Epithelial cell of esophagus (primary cell): Measurements from ENCODE around the gene ANKMY1.

Source experiments
- DNase-seq: peaks from one replicate; pipeline ENCODE4 v3.0.0; 2010; ENCODE audit warnings: low read depth
- H3K4me3 ChIP-seq: 2 replicates; pipeline ENCODE4 v1.5.1; 2011; ENCODE audit warnings: mild to moderate bottlenecking, low read length, control low read depth
- CTCF ChIP-seq: IDR thresholded peaks from 2 replicates; pipeline ENCODE4 v1.5.1; 2011; ENCODE audit warnings: low read depth, mild to moderate bottlenecking, low read length, control low read depth, inconsistent platforms; ENCODE audit not compliant: insufficient read depth; ENCODE audit errors: missing control alignments

ANKMY1 gene

GRCh38 chr2:240593703-240594451, 36.1 kb upstream of the ANKMY1 start:
- no peak for TF ChIP-seq CTCF
- no peak overlapping the region for H3K4me3 ChIP-seq
- no peak for DNase-seq

GRCh38 chr2:240593026-240593702, 35.4 kb upstream of the ANKMY1 start:
- no peak overlapping the region for H3K4me3 ChIP-seq
- DNase-seq = no peak
- no peak for TF ChIP-seq CTCF

DNA sequence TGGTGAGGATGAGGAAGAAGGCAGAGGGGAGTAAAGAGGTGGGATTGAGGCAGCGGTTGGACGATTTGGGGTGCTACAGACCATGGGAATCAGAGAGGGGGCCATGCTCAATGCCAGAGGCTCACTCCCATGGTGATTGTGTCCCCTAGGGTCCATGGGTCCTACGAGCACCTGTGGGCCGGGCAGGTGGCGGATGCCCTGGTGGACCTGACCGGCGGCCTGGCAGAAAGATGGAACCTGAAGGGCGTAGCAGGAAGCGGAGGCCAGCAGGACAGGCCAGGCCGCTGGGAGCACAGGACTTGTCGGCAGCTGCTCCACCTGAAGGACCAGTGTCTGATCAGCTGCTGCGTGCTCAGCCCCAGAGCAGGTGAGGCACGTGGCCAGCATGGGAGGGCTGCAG, 34.0 kb upstream of the ANKMY1 start:
- no peak for TF ChIP-seq CTCF
- DNase-seq = no peak
- no peak overlapping the region for H3K4me3 ChIP-seq

DNA sequence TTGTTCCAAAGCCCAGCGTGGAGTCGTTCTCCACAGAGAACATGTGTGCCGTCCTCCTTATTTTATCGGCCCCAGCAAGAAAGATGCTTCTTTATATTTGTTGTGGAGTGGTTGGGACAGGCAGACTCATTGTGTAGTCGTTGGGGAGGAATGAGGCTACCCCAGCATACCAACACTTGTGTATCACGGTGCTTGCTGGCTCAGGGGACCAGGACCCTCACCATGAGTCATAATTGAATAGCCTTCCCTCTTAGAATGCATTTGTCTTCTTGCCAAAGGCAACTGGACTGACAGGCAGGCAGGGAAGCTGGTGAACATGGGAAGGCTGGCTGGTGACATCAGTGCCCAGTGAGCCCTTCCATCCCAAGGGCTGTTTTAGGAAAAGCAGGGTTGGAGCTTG, 33.4 kb upstream of the ANKMY1 start:
- no peak for DNase-seq
- H3K4me3 ChIP-seq = no peak overlapping the region
- no peak for TF ChIP-seq CTCF

- DNase-seq = no peak
- no peak overlapping the region for H3K4me3 ChIP-seq
Observed at GRCh38 chr2:240590681-240591111, 32.9 kb upstream of the ANKMY1 start.

GRCh38 chr2:240589850-240590525, 32.2 kb upstream of the ANKMY1 start:
- no peak for TF ChIP-seq CTCF
- no peak for DNase-seq
- H3K4me3 ChIP-seq = no peak overlapping the region

More at GRCh38 chr2:240590681-240591111, 32.9 kb upstream of the ANKMY1 start:
- TF ChIP-seq CTCF = no peak
